ENCODE data around the gene OTUB1. TPM values are rescaled to one million over a fixed set of nuclear protein-coding genes. Genes with fewer than 3 reads are reported as not detected.
A peak's percentile ranks its signal among the peaks of the same experiment; 100 is the strongest.

The OTUB1 gene
- total and polyA plus RNA-seq, 2 of the 13 experiments (the other 11 are each of a cell fraction or from before 2014, with no cell fraction given) = 58.8 to 130 TPM

- TF ChIP-seq ZNF10 (CRISPR knock-in tag; IDR thresholded peaks at IDR 0.05; ENCODE audit: borderline replicate concordance, low read depth) (no peak), NR2F6 (IDR thresholded peaks at IDR 0.05) (no peak), NR2F6 (CRISPR knock-in tag; IDR thresholded peaks at IDR 0.05) (no peak), ZNF232 (CRISPR knock-in tag; IDR thresholded peaks at IDR 0.05; ENCODE audit: borderline replicate concordance) (0 out of 2 replicates have a peak, but pooled peaks have one; percentile 18), ZNF331 (CRISPR knock-in tag; IDR thresholded peaks at IDR 0.05) (0 out of 2 replicates have a peak, but pooled peaks have one; percentile 23), PHF8 (CRISPR knock-in tag; IDR thresholded peaks at IDR 0.05) (peak; percentile 34; the same call in 1 of the 2 replicates), RAD21 (CRISPR knock-in tag; IDR thresholded peaks at IDR 0.05) (peak; percentile 73)
Observed at GRCh38 chr11:63945477-63946163, 40.6 kb upstream of the OTUB1 start (continued).

- ChIA-PET POLR2A (no interaction called here), CTCF (ENCODE audit: low intra/inter-chr PET ratio, low total read pairs) (no interaction called here)
- H3K79me2 ChIP-seq (ENCODE audit: insufficient read depth, low read length) = no peaks in the 10 kb centered on the region
- in situ Hi-C loops (cut with HindIII; ENCODE audit: extremely low pct_ligation_motif_present, low pct_unique_long_range_greater_than_20kb) = no loop called here
- H3K9me3 ChIP-seq (ENCODE audit: low read length) = no peaks in the 10 kb centered on the region
- no peak overlapping the region for H3K4me3 ChIP-seq (replicated peaks in 1 of 3; ENCODE audit: insufficient read depth in 1 of 3, low read depth in 2 of 3, low read length in 3 of 3)
- H2AFZ ChIP-seq (ENCODE audit: low read length) = no peak overlapping the region
- DNase-seq (ENCODE audit: low spot score) = no peak
- no TSS peak for BruUV-seq (replicated peaks)
- H3K4me2 ChIP-seq (ENCODE audit: low read depth, low read length) = no peak overlapping the region
- FAIRE-seq = no peak
- H3K9ac ChIP-seq (ENCODE audit: insufficient read depth, low read depth, low read length) = no peak overlapping the region
- no peak for ATAC-seq
- no peaks in the 10 kb centered on the region for H4K20me1 ChIP-seq (ENCODE audit: insufficient read depth, low read length)
- no peaks in the 10 kb centered on the region for H3K4me1 ChIP-seq (ENCODE audit: insufficient read depth, low read length)
- H3K27me3 ChIP-seq (ENCODE audit: control insufficient read depth in 1 of 2, insufficient read depth in 2 of 2, low read length in 2 of 2) = no peaks in the 10 kb centered on the region
- intact Hi-C loops (cut with micrococcal nuclease; ENCODE audit: unreplicated experiment) = no loop called here
- peaks cover 23 to 57% of the 10 kb centered on the region in 2 experiments for H3K36me3 ChIP-seq (replicated peaks in 1 of 2; ENCODE audit: control insufficient read depth in 1 of 2, insufficient read depth in 2 of 2, low read length in 2 of 2)
- H3K27ac ChIP-seq (ENCODE audit: extremely low read length, insufficient read depth, low read length) = no peak overlapping the region
- no peak for TF ChIP-seq WIZ (CRISPR knock-in tag; IDR thresholded peaks at IDR 0.05)
- TF ChIP-seq HOXA3 (CRISPR knock-in tag; IDR thresholded peaks at IDR 0.05) = no peak
- TF ChIP-seq SYNCRIP (IDR thresholded peaks at IDR 0.05; ENCODE audit: insufficient read depth, low read depth, low read length) = no peak
- TF ChIP-seq, protein P1, sequence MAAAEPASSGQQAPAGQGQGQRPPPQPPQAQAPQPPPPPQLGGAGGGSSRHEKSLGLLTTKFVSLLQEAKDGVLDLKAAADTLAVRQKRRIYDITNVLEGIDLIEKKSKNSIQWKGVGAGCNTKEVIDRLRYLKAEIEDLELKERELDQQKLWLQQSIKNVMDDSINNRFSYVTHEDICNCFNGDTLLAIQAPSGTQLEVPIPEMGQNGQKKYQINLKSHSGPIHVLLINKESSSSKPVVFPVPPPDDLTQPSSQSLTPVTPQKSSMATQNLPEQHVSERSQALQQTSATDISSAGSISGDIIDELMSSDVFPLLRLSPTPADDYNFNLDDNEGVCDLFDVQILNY (CRISPR knock-in tag; conservative IDR thresholded peaks at IDR 0.05) = no peak
- no peak for TF ChIP-seq REXO4 (CRISPR knock-in tag; IDR thresholded peaks at IDR 0.05; ENCODE audit: borderline replicate concordance)
- TF ChIP-seq NCOA1 (CRISPR knock-in tag; IDR thresholded peaks at IDR 0.05) = no peak
- no peak for TF ChIP-seq CCDC6 (CRISPR knock-in tag; IDR thresholded peaks at IDR 0.05)
- no peak for TF ChIP-seq CREB1 (IDR thresholded peaks at IDR 0.05)
- no peak for TF ChIP-seq CREB1 (CRISPR knock-in tag; IDR thresholded peaks at IDR 0.05)
- no peak for TF ChIP-seq ZFP36L1 (CRISPR knock-in tag; IDR thresholded peaks at IDR 0.05)
- no peak for TF ChIP-seq ZNF350 (CRISPR knock-in tag; IDR thresholded peaks at IDR 0.05; ENCODE audit: borderline replicate concordance, low read depth)
- no peak for TF ChIP-seq ZBTB1 (CRISPR knock-in tag; IDR thresholded peaks at IDR 0.05; ENCODE audit: borderline replicate concordance)
- TF ChIP-seq ZNF772 (CRISPR knock-in tag; IDR thresholded peaks at IDR 0.05) = no peak
- TF ChIP-seq PPARG (CRISPR knock-in tag; conservative IDR thresholded peaks at IDR 0.05) = no peak
- no peak for TF ChIP-seq ZMYM4 (CRISPR knock-in tag; IDR thresholded peaks at IDR 0.05)
- TF ChIP-seq ZNF775 (CRISPR knock-in tag; IDR thresholded peaks at IDR 0.05; ENCODE audit: borderline replicate concordance) = no peak
- no peak for TF ChIP-seq ZMYM2 (CRISPR knock-in tag; IDR thresholded peaks at IDR 0.05)
- TF ChIP-seq SP5 (CRISPR knock-in tag; IDR thresholded peaks at IDR 0.05; ENCODE audit: borderline replicate concordance, low read depth) = no peak
- TF ChIP-seq ZFX (CRISPR knock-in tag; IDR thresholded peaks at IDR 0.05; ENCODE audit: low read depth) = no peak
- TF ChIP-seq ZNF430 (CRISPR knock-in tag; IDR thresholded peaks at IDR 0.05) = no peak
- WGBS (ENCODE audit: low lambda C conversion rate) = 97% methylated on average over 20 of the region's 20 CpGs
Observed at GRCh38 chr11:63951779-63952536, 34.3 kb upstream of the OTUB1 start.
